ENCODE data around the gene KCNAB1. TPM values are rescaled to one million over a fixed set of nuclear protein-coding genes. Genes with fewer than 3 reads are reported as not detected.

The KCNAB1 gene
- total and polyA plus RNA-seq, 2 donors (not counting 1 experiment from before 2014, with no cell fraction given): not detected

- no peak overlapping the region for H3K4me2 ChIP-seq (replicated peaks; ENCODE audit: low read depth, low read length, poor library complexity, severe bottlenecking)
- peaks cover 0 to 11% (median 3%) of the 10 kb centered on the region in 4 experiments for H3K27me3 ChIP-seq (replicated peaks in 1 of 4; ENCODE audit: control extremely low read depth in 1 of 4, control insufficient read depth in 3 of 4, insufficient read depth in 4 of 4, low read length in 3 of 4)
- no peaks in the 10 kb centered on the region for H3K36me3 ChIP-seq (replicated peaks in 1 of 2; ENCODE audit: control extremely low read depth in 1 of 2, control insufficient read depth in 1 of 2, extremely low read depth in 1 of 2, insufficient read depth in 2 of 2, low read length in 1 of 2)
- H4K20me1 ChIP-seq (ENCODE audit: control insufficient read depth, insufficient read depth, low read length, poor library complexity, severe bottlenecking): no peaks in the 10 kb centered on the region
- Mint-ChIP-seq H3K4me3 (no peak overlapping the region), H3K27me3 (peaks cover 27% of the 10 kb centered on the region), H3K4me1 (no peaks in the 10 kb centered on the region), H3K27ac (no peak overlapping the region), H3K9me3 (ENCODE audit: insufficient read depth) (no peaks in the 10 kb centered on the region)
- POLR2A ChIA-PET: no interaction called here
- intact Hi-C loops (cut with micrococcal nuclease): no loop called here
- H3K79me2 ChIP-seq (ENCODE audit: control insufficient read depth, insufficient read depth, low read length): no peaks in the 10 kb centered on the region
- no peaks in the 10 kb centered on the region for H3K9me3 ChIP-seq (ENCODE audit: control extremely low read depth in 1 of 3, control insufficient read depth in 2 of 3, insufficient read depth in 1 of 3, low read length in 2 of 3)
- DNase-seq: no peak
- CTCF ChIA-PET: no interaction called here
- ATAC-seq (ENCODE audit: low read depth): no peak
- no peaks in the 10 kb centered on the region for H3K4me1 ChIP-seq (ENCODE audit: control insufficient read depth in 2 of 2, insufficient read depth in 2 of 2, low read length in 2 of 2)
- no peak overlapping the region for H3K9ac ChIP-seq (ENCODE audit: low read length)
- H2AFZ ChIP-seq (ENCODE audit: insufficient read depth, low read depth, low read length, poor library complexity, severe bottlenecking): no peak overlapping the region
- WGBS (ENCODE audit: insufficient coverage): 43% methylated on average over 1 of the region's 2 CpGs
- H3K4me3 ChIP-seq (ENCODE audit: control extremely low read depth in 1 of 5, extremely low read depth in 1 of 5, insufficient read depth in 1 of 5, low read depth in 2 of 5, low read length in 4 of 5): no peak overlapping the region
- H3K27ac ChIP-seq (ENCODE audit: low read length in 2 of 2): no peak overlapping the region
- no peak for TF ChIP-seq CTCF (IDR thresholded peaks at IDR 0.05)
- no peak for TF ChIP-seq EZH2 (IDR thresholded peaks at IDR 0.05; ENCODE audit: borderline replicate concordance, insufficient read depth, low read depth, low read length, poor library complexity, severe bottlenecking)
These were observed 312.2 kb downstream of the KCNAB1 start for GRCh38 chr3:156432563-156432962.

- H3K4me3 Mint-ChIP-seq: no peak overlapping the region
- no peaks in the 10 kb centered on the region for H3K4me1 Mint-ChIP-seq
- Histone ChIP-seq H3K4me3 (ENCODE audit: control extremely low read depth in 1 of 5, extremely low read depth in 1 of 5, insufficient read depth in 1 of 5, low read depth in 2 of 5, low read length in 4 of 5) (no peak overlapping the region), H4K20me1 (ENCODE audit: control insufficient read depth, insufficient read depth, low read length, poor library complexity, severe bottlenecking) (no peaks in the 10 kb centered on the region), H3K79me2 (ENCODE audit: control insufficient read depth, insufficient read depth, low read length) (no peaks in the 10 kb centered on the region), H3K4me1 (ENCODE audit: control insufficient read depth in 2 of 2, insufficient read depth in 2 of 2, low read length in 2 of 2) (no peaks in the 10 kb centered on the region), H3K27me3 (replicated peaks in 1 of 4; ENCODE audit: control extremely low read depth in 1 of 4, control insufficient read depth in 3 of 4, insufficient read depth in 4 of 4, low read length in 3 of 4) (peaks cover 0 to 7% (median 3%) of the 10 kb centered on the region in 4 experiments), H3K9me3 (ENCODE audit: control extremely low read depth in 1 of 3, control insufficient read depth in 2 of 3, insufficient read depth in 1 of 3, low read length in 2 of 3) (no peaks in the 10 kb centered on the region), H3K27ac (ENCODE audit: low read length in 2 of 2) (no peak overlapping the region), H3K9ac (ENCODE audit: low read length) (no peak overlapping the region), H3K4me2 (replicated peaks; ENCODE audit: low read depth, low read length, poor library complexity, severe bottlenecking) (no peak overlapping the region), H2AFZ (ENCODE audit: insufficient read depth, low read depth, low read length, poor library complexity, severe bottlenecking) (no peak overlapping the region), H3K36me3 (replicated peaks in 1 of 2; ENCODE audit: control extremely low read depth in 1 of 2, control insufficient read depth in 1 of 2, extremely low read depth in 1 of 2, insufficient read depth in 2 of 2, low read length in 1 of 2) (no peaks in the 10 kb centered on the region)
- CTCF ChIA-PET: no interaction called here
- no peak for ATAC-seq (ENCODE audit: low read depth)
- intact Hi-C loops (cut with micrococcal nuclease): no loop called here
- no peak for DNase-seq
- peaks cover 32% of the 10 kb centered on the region for H3K27me3 Mint-ChIP-seq
- H3K27ac Mint-ChIP-seq: no peak overlapping the region
- WGBS (ENCODE audit: insufficient coverage): 87% methylated on average over 4 of the region's 5 CpGs
- POLR2A ChIA-PET: no interaction called here
- no peak for TF ChIP-seq EZH2 (IDR thresholded peaks at IDR 0.05; ENCODE audit: borderline replicate concordance, insufficient read depth, low read depth, low read length, poor library complexity, severe bottlenecking)
- no peak for TF ChIP-seq CTCF (IDR thresholded peaks at IDR 0.05)
- H3K9me3 Mint-ChIP-seq (ENCODE audit: insufficient read depth): no peaks in the 10 kb centered on the region
These were observed 312.8 kb downstream of the KCNAB1 start for GRCh38 chr3:156433138-156433537.

Measured in B cell (primary cell).